Stimulated activated CD4-positive, alpha-beta T cell treated with anti-CD3 and anti-CD28 coated beads, Interleukin-15, amount 100 ng/mL, for 24 hours (primary cell): ENCODE results near the gene CGB8.
A peak's percentile ranks its signal among the peaks of the same experiment; 100 is the strongest.
"Not testable (repeated sequence)": the region's sequence is repeated elsewhere in the genome, so short reads cannot be mapped to it uniquely, and the experiment has no call there.

Source experiments
- DNase-seq: peaks from one replicate; pipeline ENCODE4 v3.0.0-alpha.2; 2020

Gene CGB8

GRCh38 chr19:49064768-49065611, 16.1 kb upstream of the CGB8 start, which contains the start of gene NTF4:
NTF4 (minus strand) TSS chr19:49064818; CDS start chr19:49061997, 2,821 bp downstream.
- DNase-seq: peak; percentile 22

GRCh38 chr19:49064029-49064629, 15.2 kb upstream of the CGB8 start:
- no peak for DNase-seq

DNA sequence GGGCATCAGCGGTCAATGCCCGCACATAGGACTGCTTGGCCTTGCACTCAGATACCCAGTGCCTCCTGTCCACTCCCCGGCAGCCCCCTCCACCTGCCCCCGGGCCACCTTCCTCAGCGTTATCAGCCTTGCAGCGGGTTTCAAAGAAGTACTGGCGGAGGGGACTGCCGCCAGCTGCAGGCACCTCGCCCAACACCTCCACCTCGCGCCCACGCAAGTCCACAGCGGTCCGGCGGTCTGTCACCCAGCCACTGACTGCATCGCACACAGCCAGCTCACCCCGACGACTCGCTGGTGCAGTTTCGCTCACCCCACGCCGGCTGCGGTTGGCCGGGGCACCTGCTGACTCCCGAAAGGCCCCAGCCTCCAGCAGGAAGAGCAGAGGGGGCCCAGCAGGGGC, 12.5 kb upstream of the CGB8 start:
- DNase-seq: no peak

DNA sequence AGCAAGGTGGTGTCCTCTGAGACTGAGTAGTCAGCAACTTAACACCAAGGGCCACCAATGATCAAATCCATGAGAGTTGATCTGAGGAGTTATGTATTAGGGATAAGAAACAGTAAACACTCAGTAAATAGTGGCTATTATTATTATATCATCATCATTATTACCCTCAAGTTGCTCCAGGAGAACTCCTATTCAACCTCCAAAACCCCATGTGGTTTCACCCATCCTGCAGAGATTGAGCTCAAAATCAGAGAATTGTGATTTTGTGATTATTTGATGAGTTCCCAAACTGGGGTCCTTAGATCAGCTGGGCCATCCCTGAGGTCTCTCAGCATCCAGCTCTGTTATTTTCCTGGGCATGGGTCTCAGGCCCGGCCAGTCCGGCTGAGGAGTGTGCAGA, 12.1 kb upstream of the CGB8 start:
- DNase-seq: no peak

GRCh38 chr19:49059053-49059452, 10.1 kb upstream of the CGB8 start:
- DNase-seq: no peak

- DNase-seq: peak; percentile 50
These were observed 9.7 kb upstream of the CGB8 start for GRCh38 chr19:49058562-49058961.

DNA sequence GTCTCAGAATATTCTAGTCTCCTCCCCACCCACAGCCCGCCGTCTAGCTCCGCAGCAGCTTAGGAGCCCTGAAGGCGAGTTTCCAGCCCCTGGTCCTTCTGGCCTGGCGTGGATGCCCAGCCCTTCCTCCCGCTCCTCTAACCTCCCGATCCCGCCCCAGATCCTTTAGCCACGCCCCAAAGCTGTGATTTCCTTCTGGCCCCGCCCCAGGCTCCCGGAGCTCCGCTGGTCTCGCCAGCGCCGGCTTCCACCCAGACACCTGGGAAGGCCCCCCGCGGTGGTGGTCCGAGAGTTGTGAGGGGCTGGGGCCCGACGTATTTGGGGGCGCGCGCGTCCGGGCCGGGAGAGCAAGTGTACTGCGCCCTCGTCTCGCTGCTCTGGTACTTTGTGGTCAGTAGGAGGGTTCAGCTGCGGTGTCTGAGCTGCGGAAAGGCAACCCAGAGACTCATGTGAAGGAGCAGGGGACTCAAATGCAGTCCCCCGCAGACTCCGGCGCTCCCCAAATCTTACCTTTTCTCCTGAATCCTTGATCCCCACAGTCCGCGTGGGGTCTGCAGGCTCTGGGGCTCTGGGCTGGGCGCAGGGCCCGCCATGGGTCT, 8.8 kb upstream of the CGB8 start, which contains the start of gene CGB7:
Gene CGB7 (minus strand): TSS at position 114 of the 599 bp plus-strand sequence. CDS start 2,374 bp downstream, outside the sequence.
- DNase-seq: peak; percentile 69

- not testable (repeated sequence) for DNase-seq
These were observed 8.1 kb upstream of the CGB8 start for GRCh38 chr19:49056902-49057596.

DNA sequence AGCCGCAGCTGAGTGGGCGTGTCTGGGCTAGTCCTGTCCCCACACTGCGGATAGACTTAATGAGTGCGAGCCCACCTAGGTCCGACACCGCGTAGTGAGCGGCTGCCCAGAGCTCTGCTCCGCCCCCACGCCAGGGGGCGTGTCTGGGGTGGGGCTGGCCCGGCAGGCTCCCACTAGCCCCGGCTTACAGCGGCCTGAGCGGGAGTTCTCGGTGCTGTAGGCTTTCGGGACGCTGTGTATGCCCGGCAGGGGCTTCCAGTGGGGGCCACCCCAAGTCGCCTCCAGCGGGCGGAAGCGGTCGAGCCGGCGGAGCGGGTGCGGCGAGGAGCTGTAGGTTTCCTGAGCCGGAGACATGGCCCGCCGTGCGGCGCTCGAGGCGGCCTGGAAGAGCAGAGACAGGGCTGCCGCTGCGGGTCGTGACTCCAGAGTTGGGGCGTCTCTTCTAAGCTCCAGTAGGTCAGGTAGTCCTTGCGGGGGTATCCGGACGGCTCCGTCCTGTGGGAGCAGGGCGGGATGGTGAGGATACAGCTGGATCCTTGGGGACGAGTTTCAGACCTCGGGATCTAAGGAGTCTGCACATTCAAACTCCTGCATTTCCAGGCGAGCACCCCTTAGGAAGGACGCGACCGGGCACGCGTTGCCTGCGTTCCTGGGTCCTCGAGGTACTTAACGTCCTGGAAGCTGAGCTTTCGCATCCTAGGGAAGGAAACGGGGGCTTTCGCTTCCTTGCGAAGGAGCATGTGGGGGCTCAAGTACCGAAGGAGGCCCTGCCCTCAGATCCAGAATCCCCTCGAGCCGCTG, 7.4 kb upstream of the CGB8 start:
- DNase-seq: peak; percentile 66

- not testable (repeated sequence) for DNase-seq
These were observed 1.6 kb upstream of the CGB8 start for GRCh38 chr19:49050376-49051033.

DNA sequence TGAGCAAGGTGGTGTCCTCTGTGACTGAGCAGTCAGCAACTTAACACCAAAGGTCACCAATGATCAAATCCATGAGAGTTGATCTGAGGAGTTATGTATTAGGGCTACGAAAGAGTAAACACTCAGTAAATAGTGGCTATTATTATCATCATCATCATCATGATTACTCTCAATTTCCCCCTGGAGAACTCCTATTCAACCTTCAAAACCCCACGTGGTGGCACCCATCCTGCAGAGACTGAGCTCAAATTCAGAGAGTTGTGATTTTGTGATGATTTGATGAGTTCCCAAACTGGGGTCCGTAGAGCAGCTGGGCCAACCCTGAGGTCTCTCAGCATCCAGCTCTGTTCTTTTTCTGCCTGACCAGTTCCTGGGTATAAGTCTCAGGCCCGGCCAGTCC, 923 bp upstream of the CGB8 start:
- not testable (repeated sequence) for DNase-seq

DNA sequence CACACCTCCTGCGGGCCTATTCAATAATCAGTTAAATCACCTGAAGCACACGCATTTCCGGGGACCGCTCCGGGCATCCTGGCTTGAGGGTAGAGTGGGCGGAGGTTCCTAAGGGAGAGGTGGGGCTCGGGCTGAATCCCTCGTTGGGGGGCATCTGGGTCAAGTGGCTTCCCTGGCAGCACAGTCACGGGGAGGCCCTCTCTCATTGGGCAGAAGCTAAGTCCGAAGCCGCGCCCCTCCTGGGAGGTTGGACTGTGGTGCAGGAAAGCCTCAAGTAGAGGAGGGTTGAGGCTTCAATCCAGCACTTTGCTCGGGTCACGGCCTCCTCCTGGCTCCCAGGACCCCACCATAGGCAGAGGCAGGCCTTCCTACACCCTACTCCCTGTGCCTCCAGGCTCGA, 5.4 kb downstream of the CGB8 start, which contains the start of gene CGB5:
Gene CGB5 (plus strand): TSS at position 301 of the 400 bp plus-strand sequence. CDS start 362 bp downstream, outside the sequence.
- not testable (repeated sequence) for DNase-seq

GRCh38 chr19:49042666-49043065, 6.2 kb downstream of the CGB8 start:
- DNase-seq: not testable (repeated sequence)

GRCh38 chr19:49042177-49042576, 6.7 kb downstream of the CGB8 start:
- DNase-seq: no peak

DNA sequence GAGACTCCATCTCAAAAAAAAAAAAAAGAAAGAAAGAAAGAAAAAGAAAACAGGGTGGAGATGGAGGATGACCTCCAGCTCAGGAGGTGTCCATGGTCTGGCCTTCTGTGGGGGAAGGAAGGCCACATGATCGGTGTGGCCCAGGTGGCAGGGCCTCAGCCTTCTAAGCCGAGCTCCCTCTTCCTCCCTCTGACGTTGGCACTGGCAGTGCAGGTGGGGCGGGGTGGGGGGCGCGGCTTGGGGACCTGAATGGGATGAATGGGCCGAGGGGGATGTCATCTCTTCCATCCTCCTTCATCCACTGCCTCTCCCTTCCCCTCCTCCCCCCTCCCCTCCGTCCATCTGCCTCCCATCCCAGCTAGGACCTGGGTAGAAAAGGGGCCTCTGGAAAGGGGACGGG, 9.2 kb downstream of the CGB8 start:
- not testable (repeated sequence) for DNase-seq

GRCh38 chr19:49038557-49039276, 10.2 kb downstream of the CGB8 start:
- DNase-seq: not testable (repeated sequence)

- not testable (repeated sequence) for DNase-seq
These were observed 10.8 kb downstream of the CGB8 start for GRCh38 chr19:49038111-49038510.

- peak; percentile 70 for DNase-seq
These were observed 12.1 kb downstream of the CGB8 start, which contains the start of gene CGB1 for GRCh38 chr19:49036815-49037214. CGB1 (minus strand) TSS chr19:49036895; CDS start chr19:49036711, 184 bp downstream.

- DNase-seq: peak; percentile 85
These were observed 17.1 kb downstream of the CGB8 start, which contains the start of gene CGB2 for GRCh38 chr19:49031642-49032301. CGB2 (plus strand) TSS chr19:49031890; CDS start chr19:49032096, 206 bp downstream.

GRCh38 chr19:49030323-49030722, 18.6 kb downstream of the CGB8 start:
- not testable (repeated sequence) for DNase-seq
